Measurements from ENCODE around the gene PHF12. TPM values are rescaled to one million over a fixed set of nuclear protein-coding genes. Genes with fewer than 3 reads are reported as not detected.
A peak's percentile ranks its signal among the peaks of the same experiment; 100 is the strongest.
"Not testable (repeated sequence)": the region's sequence is repeated elsewhere in the genome, so short reads cannot be mapped to it uniquely, and the experiment has no call there.

Gene PHF12
- total RNA-seq, 1 experiment from 2014 or later: 16.7 TPM

DNA sequence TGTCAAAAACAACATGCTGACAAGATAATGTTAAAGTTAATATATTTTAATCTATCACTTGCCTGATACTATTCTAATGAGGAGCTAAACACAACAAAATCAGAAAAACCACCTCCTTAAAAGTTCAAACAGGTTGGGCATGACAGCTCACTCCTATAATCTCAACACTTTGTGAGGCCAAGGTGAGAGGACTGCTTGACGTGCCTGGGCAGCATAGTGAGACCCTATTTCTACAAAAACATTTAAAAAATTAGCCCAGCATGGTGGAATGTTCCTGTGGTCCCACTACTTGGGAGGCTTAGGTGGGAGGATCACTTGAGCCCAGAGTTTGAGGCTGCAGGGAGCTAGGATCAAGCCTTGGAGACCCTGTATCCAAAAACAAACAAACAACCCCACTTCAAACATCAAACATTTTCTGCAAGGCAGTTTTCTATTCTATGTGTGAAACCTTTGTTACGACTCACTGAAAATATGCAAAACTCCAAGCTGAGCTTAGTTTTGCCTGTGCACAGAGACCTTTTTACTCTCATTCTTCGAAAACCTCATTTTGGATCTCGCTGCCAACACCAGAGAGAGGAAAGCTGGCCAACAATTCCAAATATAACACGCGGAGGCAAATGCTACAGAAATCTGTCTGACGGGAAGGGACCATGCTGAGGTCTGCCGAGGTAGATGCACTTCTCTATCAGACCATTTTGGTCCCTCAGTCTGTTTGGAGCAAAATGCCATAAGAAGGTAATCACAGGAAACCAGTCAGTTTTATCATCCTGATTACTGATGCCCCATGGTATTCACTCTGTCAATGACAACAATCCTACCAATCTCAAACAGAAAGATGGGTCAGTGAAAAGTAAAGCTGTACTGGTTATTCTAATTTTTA is 6.2 kb downstream of the PHF12 start:
- Histone ChIP-seq H3K4me1 (replicated peaks) (peaks cover 38% of the 10 kb centered on the region), H3K27ac (peak overlapping the region; percentile 94), H3K9me3 (replicated peaks) (no peaks in the 10 kb centered on the region), H3K27me3 (replicated peaks) (no peaks in the 10 kb centered on the region), H3K4me3 (no peak overlapping the region), H3K36me3 (peaks cover 40% of the 10 kb centered on the region)
- DNase-seq (ENCODE audit: low read depth in 1 of 2, low spot score in 2 of 2): peak in 1 of 2 experiments; percentile 62

DNA sequence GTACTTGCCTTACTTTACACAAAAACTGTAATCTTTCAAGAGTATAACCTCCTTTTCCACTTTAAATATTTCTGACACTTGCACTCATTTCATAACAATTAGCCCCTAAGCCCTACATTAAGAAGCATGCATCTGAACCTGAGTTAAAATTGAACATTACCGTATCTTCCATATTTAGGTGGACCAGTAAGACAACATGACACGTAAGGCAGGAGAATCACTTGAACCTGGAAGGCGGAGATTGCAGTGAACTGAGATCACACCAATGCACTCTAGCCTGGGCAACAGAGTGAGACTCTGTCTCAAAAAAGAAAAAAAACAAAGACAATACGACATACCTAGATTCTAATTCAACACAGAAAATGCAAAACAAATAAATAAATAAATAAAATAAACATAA is 7.0 kb downstream of the PHF12 start:
- Histone ChIP-seq H3K4me1 (replicated peaks) (peaks cover 38% of the 10 kb centered on the region), H3K4me3 (no peak overlapping the region), H3K27ac (peak overlapping the region; percentile 94; the same call in 1 of the 2 replicates), H3K27me3 (replicated peaks) (no peaks in the 10 kb centered on the region), H3K9me3 (replicated peaks) (no peaks in the 10 kb centered on the region), H3K36me3 (peaks cover 43% of the 10 kb centered on the region)
- no peak for DNase-seq (ENCODE audit: low read depth in 1 of 2, low spot score in 2 of 2)

DNA sequence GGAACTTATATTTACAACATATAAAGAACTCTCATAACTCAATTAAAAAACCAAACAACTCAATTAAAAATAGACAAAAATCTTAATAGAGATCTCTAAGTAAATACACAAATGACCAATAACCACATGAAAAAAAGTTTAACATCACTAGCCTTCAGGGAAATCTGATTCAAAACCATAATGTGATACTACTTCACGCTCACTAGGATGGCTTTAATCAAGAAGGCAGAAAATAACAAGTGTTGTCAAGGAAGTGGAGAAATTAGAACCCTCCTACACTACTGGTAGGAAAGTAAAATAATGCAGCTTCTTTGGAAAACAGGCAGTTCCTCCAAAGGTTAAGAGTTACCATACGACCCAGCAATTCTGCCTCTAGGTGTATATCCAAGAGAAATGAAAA is 8.4 kb downstream of the PHF12 start:
- Histone ChIP-seq H3K27me3 (replicated peaks) (no peaks in the 10 kb centered on the region), H3K9me3 (replicated peaks) (no peaks in the 10 kb centered on the region), H3K27ac (no peak overlapping the region), H3K4me1 (replicated peaks) (peaks cover 35% of the 10 kb centered on the region), H3K4me3 (no peak overlapping the region), H3K36me3 (peaks cover 48% of the 10 kb centered on the region)
- DNase-seq (ENCODE audit: low read depth in 1 of 2, low spot score in 2 of 2): no peak

DNA sequence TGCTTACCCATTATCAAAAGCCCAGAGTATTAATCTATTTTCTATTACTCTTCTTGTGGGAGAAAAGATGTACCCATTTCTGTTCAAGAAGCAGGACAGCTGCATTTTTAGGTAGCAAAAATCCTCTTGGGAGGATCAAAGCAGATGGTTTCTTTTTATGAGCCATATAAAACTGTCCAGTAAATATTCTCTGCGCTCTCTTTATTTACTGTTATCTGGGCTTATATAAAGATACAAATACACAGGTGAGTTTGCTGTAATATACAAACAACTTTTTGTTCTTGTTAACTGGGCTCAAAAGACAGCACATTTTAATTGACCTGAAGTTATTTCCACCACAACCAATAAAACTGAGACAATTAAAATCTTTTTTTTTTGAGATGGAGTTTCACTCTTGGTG is 10.1 kb downstream of the PHF12 start:
- H3K4me1 ChIP-seq (replicated peaks): peaks cover 19% of the 10 kb centered on the region

DNA sequence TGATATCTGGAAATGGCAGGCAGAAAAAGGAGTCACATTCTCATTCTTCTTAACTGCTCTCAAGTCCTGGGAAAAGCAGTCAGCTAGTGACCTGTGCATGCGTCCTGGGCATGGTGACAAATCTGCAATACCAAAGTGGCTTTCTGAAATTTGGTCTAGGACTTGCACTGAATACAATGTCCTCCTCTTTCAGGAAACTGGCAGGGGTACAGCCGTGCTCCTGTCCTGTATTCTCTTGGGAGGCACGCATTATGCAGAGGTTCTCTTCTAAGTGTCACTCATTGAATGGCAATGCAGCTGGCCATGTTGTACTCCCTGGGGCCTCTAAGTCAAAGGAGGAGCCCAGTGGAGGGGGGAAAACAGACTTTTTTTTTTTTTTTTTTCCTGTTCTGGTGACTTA is 10.6 kb downstream of the PHF12 start:
- Histone ChIP-seq H3K4me3 (no peak overlapping the region), H3K36me3 (peaks cover 60% of the 10 kb centered on the region), H3K27me3 (replicated peaks) (no peaks in the 10 kb centered on the region), H3K27ac (no peak overlapping the region), H3K9me3 (replicated peaks) (no peaks in the 10 kb centered on the region), H3K4me1 (replicated peaks) (peaks cover 15% of the 10 kb centered on the region)
- DNase-seq (ENCODE audit: low read depth in 1 of 2, low spot score in 2 of 2): no peak

More for the DNA sequence above, 10.1 kb downstream of the PHF12 start:
- Histone ChIP-seq H3K9me3 (replicated peaks) (no peaks in the 10 kb centered on the region), H3K27ac (no peak overlapping the region), H3K36me3 (peaks cover 55% of the 10 kb centered on the region), H3K4me3 (no peak overlapping the region), H3K27me3 (replicated peaks) (no peaks in the 10 kb centered on the region)
- DNase-seq (ENCODE audit: low read depth in 1 of 2, low spot score in 2 of 2): no peak

DNA sequence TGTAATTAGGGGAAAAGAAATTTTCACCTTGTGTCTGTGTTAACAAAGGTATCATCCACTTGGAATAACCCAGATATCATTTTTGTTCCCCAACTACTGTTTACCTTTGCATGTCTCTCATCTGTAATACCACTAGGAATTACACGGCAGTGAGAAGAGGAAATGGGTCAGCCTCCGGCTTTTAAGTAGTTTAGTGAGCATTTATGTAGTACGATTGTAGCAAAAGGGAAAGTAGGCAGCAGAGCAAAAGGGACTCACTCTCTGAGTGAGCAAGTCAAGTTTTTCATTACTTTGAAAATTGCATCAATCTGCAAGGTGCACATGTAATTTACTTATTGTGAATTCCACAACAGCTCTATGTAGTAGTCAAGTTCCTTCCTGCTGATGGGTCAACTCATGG is 11.2 kb downstream of the PHF12 start:
- H3K4me3 ChIP-seq: no peak overlapping the region
- peaks cover 9% of the 10 kb centered on the region for H3K4me1 ChIP-seq (replicated peaks)
- peaks cover 65% of the 10 kb centered on the region for H3K36me3 ChIP-seq
- H3K9me3 ChIP-seq (replicated peaks): no peaks in the 10 kb centered on the region
- no peak for DNase-seq (ENCODE audit: low read depth in 1 of 2, low spot score in 2 of 2)
- no peaks in the 10 kb centered on the region for H3K27me3 ChIP-seq (replicated peaks)
- H3K27ac ChIP-seq: no peak overlapping the region

DNA sequence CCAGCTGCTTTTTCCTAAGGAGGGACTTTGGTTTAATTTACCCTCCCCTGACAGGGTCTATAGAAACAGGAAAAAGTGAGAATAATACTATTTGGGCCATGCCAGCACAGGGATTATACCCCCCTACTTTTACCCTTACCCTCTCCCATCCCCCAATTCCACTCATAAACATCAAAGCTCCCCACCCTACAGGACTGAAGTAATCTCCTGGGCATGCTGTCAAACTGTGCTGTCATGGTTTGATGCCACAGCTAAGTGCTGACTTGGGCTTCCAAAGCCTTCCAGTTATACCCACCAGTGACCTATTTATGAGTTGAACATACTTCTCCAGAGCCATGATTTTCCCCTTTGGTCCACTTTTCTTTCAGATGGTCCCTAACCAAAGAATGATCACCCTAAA is 12.8 kb downstream of the PHF12 start:
- Histone ChIP-seq H3K27me3 (replicated peaks) (no peaks in the 10 kb centered on the region), H3K9me3 (replicated peaks) (no peaks in the 10 kb centered on the region), H3K4me1 (replicated peaks) (no peaks in the 10 kb centered on the region), H3K27ac (no peak overlapping the region), H3K4me3 (no peak overlapping the region), H3K36me3 (peaks cover 53% of the 10 kb centered on the region)
- no peak for DNase-seq (ENCODE audit: low read depth in 1 of 2, low spot score in 2 of 2)

DNA sequence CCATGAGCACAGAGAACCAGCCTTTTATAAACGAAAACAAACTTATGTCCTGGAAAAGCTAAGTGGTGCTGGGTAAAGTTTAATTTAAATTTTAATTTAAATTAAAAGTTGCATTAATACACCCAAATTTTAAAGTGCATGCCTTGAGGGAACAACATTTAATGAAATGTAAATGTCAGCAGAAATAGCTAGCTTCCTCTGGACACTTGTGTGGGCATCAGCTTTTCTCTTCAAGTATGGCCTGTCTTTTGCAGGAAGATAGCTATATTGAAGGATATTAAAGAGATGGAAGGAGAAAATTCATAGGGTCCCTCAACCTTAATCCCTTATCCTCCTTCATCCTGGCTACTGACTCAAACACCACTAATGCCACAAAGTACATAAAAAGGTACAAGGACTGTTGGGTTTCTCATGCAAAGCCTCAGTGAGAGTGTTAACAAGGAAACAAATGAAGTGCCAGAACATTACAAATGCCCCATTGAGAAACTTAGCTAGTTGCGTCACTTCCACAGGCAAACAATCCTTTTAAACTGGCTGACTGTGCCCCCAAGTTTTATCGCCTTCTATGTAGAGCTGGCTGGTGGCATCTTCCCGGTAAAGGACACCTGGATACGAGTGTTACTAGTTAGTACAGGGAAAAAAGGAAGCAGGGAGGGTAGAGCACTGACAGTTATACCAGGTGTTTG is 14.1 kb downstream of the PHF12 start:
- no peaks in the 10 kb centered on the region for H3K4me1 ChIP-seq (replicated peaks)
- peaks cover 46% of the 10 kb centered on the region for H3K36me3 ChIP-seq
- no peaks in the 10 kb centered on the region for H3K27me3 ChIP-seq (replicated peaks)
- no peaks in the 10 kb centered on the region for H3K9me3 ChIP-seq (replicated peaks)
- H3K4me3 ChIP-seq: no peak overlapping the region
- H3K27ac ChIP-seq: no peak overlapping the region
- no peak for DNase-seq (ENCODE audit: low read depth in 1 of 2, low spot score in 2 of 2)

DNA sequence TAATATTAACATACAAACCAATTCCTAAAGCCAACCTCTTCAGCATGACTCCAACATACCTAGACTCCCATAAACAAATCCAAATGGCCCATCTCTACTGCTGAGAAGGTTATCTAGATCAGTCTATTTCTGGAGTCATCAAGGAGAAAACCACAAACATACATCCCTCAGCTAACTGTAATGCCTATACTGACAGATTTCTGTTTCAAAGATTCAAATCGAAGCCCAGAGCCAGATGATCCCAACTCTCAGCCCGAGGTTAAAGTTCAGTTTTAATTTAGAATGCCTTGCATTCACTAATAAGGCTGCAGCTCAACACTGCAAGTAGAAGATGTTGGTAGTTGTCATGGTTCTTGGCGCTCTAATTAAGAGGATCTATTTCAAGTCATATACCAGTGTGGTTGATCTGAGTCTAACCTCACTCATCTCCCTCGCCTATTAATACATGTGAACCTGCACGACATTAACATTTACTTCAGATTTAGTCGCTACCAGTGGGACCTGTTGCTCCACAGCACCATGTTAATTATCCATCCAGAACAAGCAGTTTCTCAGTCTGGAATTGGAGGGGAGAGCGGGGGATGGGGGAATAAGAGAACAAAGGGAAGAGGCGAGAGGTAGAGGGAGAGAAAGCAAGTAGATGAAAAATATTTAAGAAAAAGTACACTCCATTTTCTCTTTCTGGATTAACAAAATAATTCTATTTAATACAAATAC is 15.4 kb downstream of the PHF12 start:
- Histone ChIP-seq H3K27ac (no peak overlapping the region), H3K4me1 (replicated peaks) (no peaks in the 10 kb centered on the region), H3K27me3 (replicated peaks) (no peaks in the 10 kb centered on the region), H3K9me3 (replicated peaks) (no peaks in the 10 kb centered on the region), H3K36me3 (peaks cover 41% of the 10 kb centered on the region), H3K4me3 (no peak overlapping the region)
- DNase-seq (ENCODE audit: low read depth in 1 of 2, low spot score in 2 of 2): no peak

DNA sequence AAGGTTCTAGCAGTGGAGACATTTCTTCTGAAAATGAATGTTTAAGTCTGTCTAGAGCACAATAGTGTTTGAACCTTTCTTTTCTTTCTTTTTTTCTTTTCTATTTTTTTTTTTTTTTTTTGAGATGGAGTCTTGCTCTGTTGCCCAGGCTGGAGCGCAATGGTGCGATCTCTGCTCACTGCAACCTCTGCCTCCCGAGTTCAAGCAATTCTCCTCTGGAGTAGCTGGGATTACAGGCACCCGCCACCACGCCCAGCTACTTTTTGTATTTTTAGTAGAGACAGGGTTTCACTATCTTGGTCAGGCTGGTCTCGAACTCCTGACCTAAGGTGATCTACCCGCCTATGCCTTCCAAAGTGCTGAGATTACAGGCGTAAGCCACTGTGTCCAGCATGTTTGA is 16.8 kb downstream of the PHF12 start:
- H3K4me3 ChIP-seq; H3K27me3 ChIP-seq (replicated peaks); DNase-seq (ENCODE audit: low read depth in 1 of 2, low spot score in 2 of 2); H3K4me1 ChIP-seq (replicated peaks); H3K27ac ChIP-seq; H3K9me3 ChIP-seq (replicated peaks): not testable (repeated sequence)
- peaks cover 29% of the 10 kb centered on the region for H3K36me3 ChIP-seq

DNA sequence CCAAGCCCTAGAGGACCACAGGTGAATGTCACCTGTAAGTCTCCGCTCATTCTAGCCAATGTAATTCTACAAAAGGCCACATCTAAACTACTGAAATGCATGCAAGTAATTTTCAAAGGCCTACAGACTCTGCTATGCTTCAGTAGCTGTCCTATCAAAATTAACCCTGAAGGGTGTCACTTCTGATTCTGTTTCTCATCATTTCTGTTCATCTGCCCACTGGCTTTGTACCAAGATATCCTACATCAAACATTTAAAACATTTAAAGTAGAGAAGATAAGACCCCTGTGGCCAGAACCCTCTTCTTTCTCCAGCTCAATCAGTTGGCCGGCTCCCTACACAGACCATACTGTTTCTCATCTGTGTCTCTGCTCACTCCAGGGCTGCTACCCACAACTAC is 21.5 kb downstream of the PHF12 start:
- H3K36me3 ChIP-seq: peaks cover 39% of the 10 kb centered on the region

DNA sequence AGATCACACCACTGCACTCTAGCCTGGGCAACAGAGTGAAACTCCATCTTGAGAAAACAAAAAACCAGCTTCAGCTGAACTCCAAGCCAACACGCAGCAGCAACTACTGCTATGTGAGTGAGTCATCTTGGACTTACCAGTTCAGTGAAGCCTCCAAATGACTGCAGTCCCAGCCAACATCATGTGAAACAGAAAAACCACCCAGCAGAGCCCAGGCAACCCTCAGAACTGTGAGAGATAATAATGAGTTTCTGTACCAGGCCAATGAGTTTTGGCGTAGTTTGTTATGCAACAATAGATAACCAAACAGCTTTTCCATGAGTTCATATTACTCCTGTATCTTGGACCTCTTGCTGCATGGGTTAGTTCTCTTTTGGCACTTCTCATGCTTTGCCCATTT is 23.3 kb downstream of the PHF12 start:
- peaks cover 54% of the 10 kb centered on the region for H3K36me3 ChIP-seq
- H3K4me3 ChIP-seq: no peak overlapping the region
- H3K27me3 ChIP-seq (replicated peaks): no peaks in the 10 kb centered on the region
- H3K4me1 ChIP-seq (replicated peaks): peaks cover 18% of the 10 kb centered on the region
- DNase-seq (ENCODE audit: low read depth in 1 of 2, low spot score in 2 of 2): no peak
- peaks cover 3% of the 10 kb centered on the region; the same call in 1 of the 2 replicates for H3K9me3 ChIP-seq (replicated peaks)
- no peak overlapping the region for H3K27ac ChIP-seq

More for the DNA sequence above, 21.5 kb downstream of the PHF12 start:
- H3K4me1 ChIP-seq (replicated peaks): peaks cover 18% of the 10 kb centered on the region
- H3K9me3 ChIP-seq (replicated peaks): peaks cover 3% of the 10 kb centered on the region; the same call in 1 of the 2 replicates
- DNase-seq (ENCODE audit: low read depth in 1 of 2, low spot score in 2 of 2): no peak
- no peaks in the 10 kb centered on the region for H3K27me3 ChIP-seq (replicated peaks)
- H3K4me3 ChIP-seq: no peak overlapping the region
- no peak overlapping the region for H3K27ac ChIP-seq

DNA sequence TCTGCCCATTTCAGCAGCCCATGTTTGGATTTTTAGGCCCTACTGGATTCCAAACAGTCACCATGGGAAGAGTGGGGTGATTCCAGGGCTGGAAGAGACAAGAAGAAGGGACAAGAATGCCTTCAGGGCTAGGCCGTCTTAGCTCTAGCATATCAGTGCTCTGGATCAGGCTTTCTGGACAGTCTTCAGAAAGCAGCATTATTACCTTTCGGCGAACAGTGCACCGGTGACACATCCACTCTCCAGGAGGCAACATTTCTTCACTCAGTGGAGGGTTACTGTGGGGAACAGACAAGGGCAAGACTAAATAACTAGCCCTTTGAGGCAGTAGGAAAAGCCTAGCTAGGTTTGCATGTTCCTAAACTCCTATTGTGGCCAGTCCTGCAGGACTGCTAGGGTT is 24.5 kb downstream of the PHF12 start:
- Histone ChIP-seq H3K4me3 (no peak overlapping the region), H3K9me3 (replicated peaks) (peaks cover 3% of the 10 kb centered on the region; the same call in 1 of the 2 replicates), H3K27me3 (replicated peaks) (no peaks in the 10 kb centered on the region), H3K36me3 (peaks cover 67% of the 10 kb centered on the region), H3K4me1 (replicated peaks) (peaks cover 18% of the 10 kb centered on the region), H3K27ac (no peak overlapping the region)
- no peak for DNase-seq (ENCODE audit: low read depth in 1 of 2, low spot score in 2 of 2)
